ENCODE data around the gene PTPRZ1. TPM values are rescaled to one million over a fixed set of nuclear protein-coding genes. Genes with fewer than 3 reads are reported as not detected.

Gene PTPRZ1
- total RNA-seq, 1 donor from 2014 or later = 154 TPM

- Mint-ChIP-seq H3K4me3 (no peak overlapping the region), H3K4me1 (peaks cover 14% of the 10 kb centered on the region), H3K27ac (no peak overlapping the region), H3K27me3 (ENCODE audit: insufficient read depth, low read depth) (peaks cover 2% of the 10 kb centered on the region), H3K9me3 (no peaks in the 10 kb centered on the region), H3K36me3 (peaks cover 25% of the 10 kb centered on the region)
- Histone ChIP-seq H3K9ac (no peak overlapping the region), H3K79me2 (ENCODE audit: low read depth) (no peaks in the 10 kb centered on the region), H4K20me1 (ENCODE audit: low read depth) (no peaks in the 10 kb centered on the region), H3K27me3 (no peaks in the 10 kb centered on the region), H3F3A (ENCODE audit: low read depth) (peaks cover 1% of the 10 kb centered on the region), H3K4me3 (no peak overlapping the region), H3K27ac (no peak overlapping the region), H3K9me3 (ENCODE audit: low read depth) (no peaks in the 10 kb centered on the region), H3K36me3 (peaks cover 25% of the 10 kb centered on the region), H3K4me1 (no peaks in the 10 kb centered on the region), H2AFZ (replicated peaks) (no peak overlapping the region), H3K4me2 (no peak overlapping the region)
- DNase-seq (ENCODE audit: low spot score) = no peak
- TF ChIP-seq CTCF (IDR thresholded peaks at IDR 0.05) (no peak), EZH2 (IDR thresholded peaks at IDR 0.05) (no peak), EZH2phosphoT487 (IDR thresholded peaks at IDR 0.05) (no peak)
Measured at GRCh38 chr7:122038904-122039303, 165.9 kb downstream of the PTPRZ1 start.

GRCh38 chr7:122040147-122040546 lies 167.2 kb downstream of the PTPRZ1 start:
- peaks cover 14% of the 10 kb centered on the region for H3K36me3 ChIP-seq
- Mint-ChIP-seq H3K4me3 (no peak overlapping the region), H3K27me3 (ENCODE audit: insufficient read depth, low read depth) (peaks cover 2% of the 10 kb centered on the region), H3K36me3 (peaks cover 29% of the 10 kb centered on the region), H3K27ac (no peak overlapping the region), H3K4me1 (peaks cover 14% of the 10 kb centered on the region), H3K9me3 (no peaks in the 10 kb centered on the region)
- no peak overlapping the region for H3K4me3 ChIP-seq
- no peak overlapping the region for H3K27ac ChIP-seq
- H2AFZ ChIP-seq (replicated peaks) = no peak overlapping the region
- no peaks in the 10 kb centered on the region for H3K9me3 ChIP-seq (ENCODE audit: low read depth)
- H3K79me2 ChIP-seq (ENCODE audit: low read depth) = no peaks in the 10 kb centered on the region
- no peak for TF ChIP-seq EZH2phosphoT487 (IDR thresholded peaks at IDR 0.05)
- no peak for TF ChIP-seq CTCF (IDR thresholded peaks at IDR 0.05)
- TF ChIP-seq EZH2 (IDR thresholded peaks at IDR 0.05) = no peak
- no peak overlapping the region for H3K4me2 ChIP-seq
- no peak overlapping the region for H3K9ac ChIP-seq
- no peaks in the 10 kb centered on the region for H3F3A ChIP-seq (ENCODE audit: low read depth)
- no peaks in the 10 kb centered on the region for H3K4me1 ChIP-seq
- no peaks in the 10 kb centered on the region for H4K20me1 ChIP-seq (ENCODE audit: low read depth)
- H3K27me3 ChIP-seq = no peaks in the 10 kb centered on the region
- DNase-seq (ENCODE audit: low spot score) = no peak

- Mint-ChIP-seq H3K4me3 (no peak overlapping the region), H3K27ac (no peak overlapping the region), H3K27me3 (ENCODE audit: insufficient read depth, low read depth) (no peaks in the 10 kb centered on the region), H3K9me3 (no peaks in the 10 kb centered on the region), H3K36me3 (peaks cover 33% of the 10 kb centered on the region), H3K4me1 (no peaks in the 10 kb centered on the region)
- no peak overlapping the region for H3K9ac ChIP-seq
- H4K20me1 ChIP-seq (ENCODE audit: low read depth) = no peaks in the 10 kb centered on the region
- no peak overlapping the region for H3K27ac ChIP-seq
- DNase-seq (ENCODE audit: low spot score) = no peak
- H3K27me3 ChIP-seq = no peaks in the 10 kb centered on the region
- no peaks in the 10 kb centered on the region for H3K79me2 ChIP-seq (ENCODE audit: low read depth)
- H3K4me2 ChIP-seq = no peak overlapping the region
- H2AFZ ChIP-seq (replicated peaks) = no peak overlapping the region
- no peaks in the 10 kb centered on the region for H3K9me3 ChIP-seq (ENCODE audit: low read depth)
- no peak overlapping the region for H3K4me3 ChIP-seq
- peaks cover 21% of the 10 kb centered on the region for H3K36me3 ChIP-seq
- no peaks in the 10 kb centered on the region for H3K4me1 ChIP-seq
- no peaks in the 10 kb centered on the region for H3F3A ChIP-seq (ENCODE audit: low read depth)
- no peak for TF ChIP-seq CTCF (IDR thresholded peaks at IDR 0.05)
- no peak for TF ChIP-seq EZH2 (IDR thresholded peaks at IDR 0.05)
- no peak for TF ChIP-seq EZH2phosphoT487 (IDR thresholded peaks at IDR 0.05)
Measured at GRCh38 chr7:122046402-122046801, 173.4 kb downstream of the PTPRZ1 start.
